ENCODE data around the gene ABCC5. TPM values are rescaled to one million over a fixed set of nuclear protein-coding genes. Genes with fewer than 3 reads are reported as not detected.

Gene ABCC5
- total RNA-seq, 3 donors from 2014 or later (not counting 1 experiment from before 2014, with no cell fraction given): 15.6 to 32.5 (median 27.1) TPM

DNA sequence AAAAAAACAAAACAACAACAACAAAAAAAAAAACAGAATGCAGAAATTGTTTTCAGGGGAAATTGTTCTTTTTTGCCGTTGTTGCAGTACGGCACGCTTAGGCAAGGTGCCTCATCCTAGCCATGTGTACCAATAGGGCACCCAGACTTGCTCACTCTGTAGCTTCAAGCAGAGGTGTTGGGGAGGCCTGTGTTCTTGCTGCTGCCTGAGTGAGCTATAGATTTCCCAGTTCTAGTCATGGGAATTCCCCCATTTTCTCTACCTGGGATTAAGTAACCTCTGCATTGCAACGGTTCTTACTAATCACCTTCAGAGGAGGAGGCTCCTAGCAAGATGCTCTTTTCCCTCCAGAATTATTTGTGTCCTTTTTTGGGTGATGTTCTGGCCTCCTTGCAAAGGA lies 120.1 kb downstream of the ABCC5 start:
- Mint-ChIP-seq H3K9me3 (no peaks in the 10 kb centered on the region), H3K36me3 (no peaks in the 10 kb centered on the region), H3K27me3 (ENCODE audit: low read depth in 2 of 2) (peaks cover 13 to 25% of the 10 kb centered on the region in 2 donors), H3K4me3 (no peak overlapping the region), H3K27ac (no peak overlapping the region), H3K4me1 (no peaks in the 10 kb centered on the region)
- ATAC-seq: no peak
- no peaks in the 10 kb centered on the region for H3K9me3 ChIP-seq (ENCODE audit: control insufficient read depth, insufficient read depth, low read length)
- intact Hi-C loops (cut with micrococcal nuclease): loop anchor here (5.0 to 10.0 kb wide), 2 partner anchors 347 to 390 kb away; partner anchors contain the start of genes ALG3 and EEF1AKMT4
- H3K27me3 ChIP-seq (ENCODE audit: control insufficient read depth, insufficient read depth, low read length): peaks cover 2% of the 10 kb centered on the region
- WGBS (ENCODE audit: insufficient coverage): 91% methylated on average over 4 of the region's 4 CpGs
- no peak overlapping the region for H3K27ac ChIP-seq (ENCODE audit: low read length)
- TF ChIP-seq, protein P1, sequence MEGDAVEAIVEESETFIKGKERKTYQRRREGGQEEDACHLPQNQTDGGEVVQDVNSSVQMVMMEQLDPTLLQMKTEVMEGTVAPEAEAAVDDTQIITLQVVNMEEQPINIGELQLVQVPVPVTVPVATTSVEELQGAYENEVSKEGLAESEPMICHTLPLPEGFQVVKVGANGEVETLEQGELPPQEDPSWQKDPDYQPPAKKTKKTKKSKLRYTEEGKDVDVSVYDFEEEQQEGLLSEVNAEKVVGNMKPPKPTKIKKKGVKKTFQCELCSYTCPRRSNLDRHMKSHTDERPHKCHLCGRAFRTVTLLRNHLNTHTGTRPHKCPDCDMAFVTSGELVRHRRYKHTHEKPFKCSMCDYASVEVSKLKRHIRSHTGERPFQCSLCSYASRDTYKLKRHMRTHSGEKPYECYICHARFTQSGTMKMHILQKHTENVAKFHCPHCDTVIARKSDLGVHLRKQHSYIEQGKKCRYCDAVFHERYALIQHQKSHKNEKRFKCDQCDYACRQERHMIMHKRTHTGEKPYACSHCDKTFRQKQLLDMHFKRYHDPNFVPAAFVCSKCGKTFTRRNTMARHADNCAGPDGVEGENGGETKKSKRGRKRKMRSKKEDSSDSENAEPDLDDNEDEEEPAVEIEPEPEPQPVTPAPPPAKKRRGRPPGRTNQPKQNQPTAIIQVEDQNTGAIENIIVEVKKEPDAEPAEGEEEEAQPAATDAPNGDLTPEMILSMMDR (IDR thresholded peaks at IDR 0.05): no peak
- no peak for DNase-seq
- H3K4me3 ChIP-seq (ENCODE audit: low read length): no peak overlapping the region
- H3K36me3 ChIP-seq (ENCODE audit: control insufficient read depth, insufficient read depth, low read length): no peaks in the 10 kb centered on the region
- H3K4me1 ChIP-seq (ENCODE audit: control insufficient read depth, insufficient read depth, low read length): no peaks in the 10 kb centered on the region

DNA sequence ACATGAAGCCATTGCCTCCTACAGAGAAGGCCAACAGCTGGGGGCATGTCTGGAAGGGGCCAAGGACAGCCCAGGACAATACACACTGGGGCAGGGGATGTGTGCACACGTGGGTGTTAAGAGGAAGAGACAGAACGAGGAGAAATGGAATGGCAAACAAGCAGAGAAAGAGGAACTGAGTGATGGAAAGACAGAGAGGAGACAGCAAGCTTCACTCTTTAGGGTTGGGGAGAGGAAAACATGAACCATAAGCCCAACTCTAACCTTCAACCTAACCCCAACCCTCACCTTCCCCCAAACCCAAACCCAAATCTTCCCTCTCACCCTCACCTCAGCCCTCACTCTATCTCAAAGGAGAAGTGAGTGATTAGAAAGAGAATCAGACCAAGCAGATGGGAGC lies 121.1 kb downstream of the ABCC5 start:
- no peaks in the 10 kb centered on the region for H3K36me3 Mint-ChIP-seq
- H3K4me3 Mint-ChIP-seq: no peak overlapping the region
- Histone ChIP-seq H3K9me3 (ENCODE audit: control insufficient read depth, insufficient read depth, low read length) (no peaks in the 10 kb centered on the region), H3K36me3 (ENCODE audit: control insufficient read depth, insufficient read depth, low read length) (no peaks in the 10 kb centered on the region), H3K4me3 (ENCODE audit: low read length) (no peak overlapping the region), H3K27ac (ENCODE audit: low read length) (no peak overlapping the region), H3K27me3 (ENCODE audit: control insufficient read depth, insufficient read depth, low read length) (peaks cover 2% of the 10 kb centered on the region), H3K4me1 (ENCODE audit: control insufficient read depth, insufficient read depth, low read length) (no peaks in the 10 kb centered on the region)
- ATAC-seq (no peak), DNase-seq (no peak)
- H3K27me3 Mint-ChIP-seq (ENCODE audit: low read depth in 2 of 2): peaks cover 15 to 26% of the 10 kb centered on the region in 2 donors
- 3% methylated on average over 2 of the region's 2 CpGs for WGBS (ENCODE audit: insufficient coverage)
- H3K4me1 Mint-ChIP-seq: no peaks in the 10 kb centered on the region
- H3K9me3 Mint-ChIP-seq: no peaks in the 10 kb centered on the region
- TF ChIP-seq, protein P1 (IDR thresholded peaks at IDR 0.05): no peak
- intact Hi-C loops (cut with micrococcal nuclease): loop anchor here (5.0 to 10.0 kb wide), 2 partner anchors 348 to 391 kb away; partner anchors contain the start of genes ALG3 and EEF1AKMT4
- no peak overlapping the region for H3K27ac Mint-ChIP-seq

DNA sequence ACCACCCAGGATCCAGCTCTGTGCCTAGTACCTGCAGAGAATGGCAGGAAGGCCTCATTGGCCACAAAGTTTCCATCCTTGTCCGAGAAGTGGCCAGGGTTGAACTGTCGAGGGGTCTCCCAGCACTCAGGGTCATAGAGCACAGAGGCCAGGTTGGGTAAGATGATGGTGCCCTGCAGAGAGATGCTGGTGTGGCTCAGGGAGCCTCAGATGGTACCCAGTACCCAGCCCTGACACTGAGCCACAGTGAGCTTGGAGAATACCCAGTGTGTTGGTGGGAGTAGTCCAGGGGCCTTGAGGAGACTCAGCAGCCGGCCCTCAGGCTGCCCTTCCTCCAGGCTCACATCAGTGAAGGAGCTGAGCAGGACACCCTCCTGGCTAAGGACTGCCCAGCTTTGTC lies 121.5 kb downstream of the ABCC5 start:
- H3K4me1 Mint-ChIP-seq: no peaks in the 10 kb centered on the region
- H3K4me3 ChIP-seq (ENCODE audit: low read length): no peak overlapping the region
- H3K27ac ChIP-seq (ENCODE audit: low read length): no peak overlapping the region
- 76% methylated on average over 3 of the region's 3 CpGs for WGBS (ENCODE audit: insufficient coverage)
- ATAC-seq (no peak), DNase-seq (no peak)
- intact Hi-C loops (cut with micrococcal nuclease): loop anchor here (5.0 to 10.0 kb wide), 2 partner anchors 349 to 391 kb away; partner anchors contain the start of genes ALG3 and EEF1AKMT4
- H3K9me3 ChIP-seq (ENCODE audit: control insufficient read depth, insufficient read depth, low read length): no peaks in the 10 kb centered on the region
- no peak overlapping the region for H3K4me3 Mint-ChIP-seq
- peaks cover 2% of the 10 kb centered on the region for H3K27me3 ChIP-seq (ENCODE audit: control insufficient read depth, insufficient read depth, low read length)
- TF ChIP-seq, protein P1 (IDR thresholded peaks at IDR 0.05): no peak
- H3K36me3 Mint-ChIP-seq: no peaks in the 10 kb centered on the region
- H3K27me3 Mint-ChIP-seq (ENCODE audit: low read depth in 2 of 2): peaks cover 15 to 21% of the 10 kb centered on the region in 2 donors
- H3K27ac Mint-ChIP-seq: no peak overlapping the region
- no peaks in the 10 kb centered on the region for H3K9me3 Mint-ChIP-seq
- H3K36me3 ChIP-seq (ENCODE audit: control insufficient read depth, insufficient read depth, low read length): no peaks in the 10 kb centered on the region
- no peaks in the 10 kb centered on the region for H3K4me1 ChIP-seq (ENCODE audit: control insufficient read depth, insufficient read depth, low read length)

DNA sequence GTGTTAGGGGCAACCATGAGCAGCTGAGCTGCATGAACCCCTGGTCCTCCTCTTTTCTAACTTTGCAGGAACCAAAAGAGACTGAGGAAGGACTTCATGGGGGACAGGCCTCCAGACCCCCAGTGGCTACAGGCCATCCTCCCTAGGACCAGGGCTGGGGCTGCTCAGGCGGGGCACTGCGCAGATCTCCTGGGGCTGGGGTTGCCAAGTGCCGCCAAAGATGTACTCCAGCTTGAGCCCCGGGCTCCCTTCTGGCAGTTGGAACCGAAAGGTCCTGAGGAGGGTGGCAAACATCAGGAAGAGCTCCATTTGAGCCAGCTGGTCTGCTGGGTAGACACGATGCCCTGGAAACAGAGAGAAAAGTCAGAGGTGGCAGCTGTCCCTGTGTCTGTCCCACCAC lies 121.9 kb downstream of the ABCC5 start:
- intact Hi-C loops (cut with micrococcal nuclease): loop anchor here (2.0 to 10.0 kb wide), 4 partner anchors 121 to 649 kb away; partner anchors contain the start of genes ABCC5, ALG3 and EEF1AKMT4
- no peak for ATAC-seq
- Histone ChIP-seq H3K4me1 (ENCODE audit: control insufficient read depth, insufficient read depth, low read length) (no peaks in the 10 kb centered on the region), H3K4me3 (ENCODE audit: low read length) (no peak overlapping the region), H3K9me3 (ENCODE audit: control insufficient read depth, insufficient read depth, low read length) (no peaks in the 10 kb centered on the region), H3K36me3 (ENCODE audit: control insufficient read depth, insufficient read depth, low read length) (no peaks in the 10 kb centered on the region), H3K27ac (ENCODE audit: low read length) (no peak overlapping the region), H3K27me3 (ENCODE audit: control insufficient read depth, insufficient read depth, low read length) (peaks cover 2% of the 10 kb centered on the region)
- TF ChIP-seq, protein P1 (IDR thresholded peaks at IDR 0.05): no peak
- H3K36me3 Mint-ChIP-seq: no peaks in the 10 kb centered on the region
- no peaks in the 10 kb centered on the region for H3K9me3 Mint-ChIP-seq
- H3K4me3 Mint-ChIP-seq: no peak overlapping the region
- 93% methylated on average over 6 of the region's 6 CpGs for WGBS (ENCODE audit: insufficient coverage)
- DNase-seq: no peak
- peaks cover 15 to 21% of the 10 kb centered on the region in 2 donors for H3K27me3 Mint-ChIP-seq (ENCODE audit: low read depth in 2 of 2)
- no peak overlapping the region for H3K27ac Mint-ChIP-seq
- no peaks in the 10 kb centered on the region for H3K4me1 Mint-ChIP-seq
